ENCODE measurements around the gene CRMP1.

- TF ChIP-seq CTCF (IDR thresholded peaks at IDR 0.05; ENCODE audit: borderline replicate concordance, extremely low read depth, low read length, poor library complexity, severe bottlenecking) (no peak), EZH2 (IDR thresholded peaks at IDR 0.05; ENCODE audit: borderline replicate concordance, low read depth, low read length, severe bottlenecking) (no peak)
Measured at GRCh38 chr4:5797866-5798265, 95.0 kb downstream of the CRMP1 start.
